HFFc6 (cell line): ENCODE results near the gene ADAD2. TPM values are rescaled to one million over a fixed set of nuclear protein-coding genes. Genes with fewer than 3 reads are reported as not detected.

Experiments used
- DNase-seq: peaks from one replicate; pipeline ENCODE4 v3.0.0-alpha.2; 2018
- H3K27ac Mint-ChIP-seq: 2 replicates; pipeline ENCODE4 v1.8.0; 2020; ENCODE audit warnings: mild to moderate bottlenecking, mixed read lengths
- H3K27me3 Mint-ChIP-seq: 2 replicates; pipeline ENCODE4 v1.8.0; 2021; ENCODE audit warnings: mild to moderate bottlenecking, moderate library complexity, mixed read lengths; ENCODE audit not compliant: insufficient read depth
- H3K36me3 Mint-ChIP-seq: 2 replicates; pipeline ENCODE4 v1.8.0; 2021; ENCODE audit warnings: low read depth, mixed read lengths
- H3K4me1 Mint-ChIP-seq: 2 replicates; pipeline ENCODE4 v1.8.0; 2020; ENCODE audit warnings: low read depth, mixed read lengths
- H3K4me3 Mint-ChIP-seq: 2 replicates; pipeline ENCODE4 v1.8.0; 2020; ENCODE audit warnings: mild to moderate bottlenecking, moderate library complexity, mixed read lengths
- H3K9me3 Mint-ChIP-seq: 2 replicates; pipeline ENCODE4 v1.8.0; 2020; ENCODE audit warnings: mild to moderate bottlenecking, mixed read lengths
- CTCF ChIP-seq: fragments of 200-600 bp; sonication (generic); IDR thresholded peaks from 2 replicates; pipeline ENCODE4 v1.5.0; 2021; ENCODE audit warnings: antibody characterized with exemption, mild to moderate bottlenecking
- total RNA-seq, 6 experiments: library from RNA; stranded (reverse); fragmentation: NEBNext Ultra II Directional; extraction: Animal tissue kit (Norgen Biotek cat#: 25700); gene quantifications; 2 replicates in 1 of 6; 3 replicates in 5 of 6; pipeline ENCODE4 v1.2.3, GENCODE V29; 2021

The ADAD2 gene
- total RNA-seq, 6 experiments from 2014 or later, result not detected

- no peak for TF ChIP-seq CTCF
- Mint-ChIP-seq H3K4me3 (no peak overlapping the region), H3K9me3 (no peaks in the 10 kb centered on the region), H3K36me3 (peaks cover 15% of the 10 kb centered on the region; the same call in 1 of the 2 replicates), H3K27me3 (no peaks in the 10 kb centered on the region), H3K4me1 (peaks cover 34% of the 10 kb centered on the region), H3K27ac (no peak overlapping the region)
- DNase-seq, result no peak
Measured at GRCh38 chr16:84181144-84181915, 9.6 kb upstream of the ADAD2 start.

DNA sequence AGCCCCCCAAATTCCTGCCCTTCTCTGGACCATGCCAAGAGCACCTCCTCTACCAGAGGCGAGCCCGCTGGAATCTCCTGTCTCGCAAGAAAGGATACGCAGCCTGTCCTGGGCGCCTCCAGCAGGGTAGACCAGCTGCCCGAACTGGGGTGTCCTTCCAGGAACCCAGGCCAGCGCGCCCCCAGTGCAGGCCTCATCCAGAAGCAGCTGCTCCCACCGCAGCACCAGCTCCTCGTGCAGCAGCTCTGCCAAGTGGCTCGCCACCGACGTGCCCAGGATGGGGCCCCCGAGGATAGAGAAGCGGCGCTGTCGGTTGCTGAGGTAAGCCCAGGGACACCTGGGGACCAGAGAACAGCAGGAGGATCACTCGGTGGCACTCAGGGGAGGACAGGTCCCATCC lies 8.9 kb upstream of the ADAD2 start:
- H3K9me3 Mint-ChIP-seq, result no peaks in the 10 kb centered on the region
- no peak overlapping the region for H3K27ac Mint-ChIP-seq
- TF ChIP-seq CTCF, result no peak
- H3K27me3 Mint-ChIP-seq, result no peaks in the 10 kb centered on the region
- H3K4me3 Mint-ChIP-seq, result no peak overlapping the region
- no peak for DNase-seq
- H3K4me1 Mint-ChIP-seq, result peaks cover 26% of the 10 kb centered on the region
- peaks cover 15% of the 10 kb centered on the region; the same call in 1 of the 2 replicates for H3K36me3 Mint-ChIP-seq

DNA sequence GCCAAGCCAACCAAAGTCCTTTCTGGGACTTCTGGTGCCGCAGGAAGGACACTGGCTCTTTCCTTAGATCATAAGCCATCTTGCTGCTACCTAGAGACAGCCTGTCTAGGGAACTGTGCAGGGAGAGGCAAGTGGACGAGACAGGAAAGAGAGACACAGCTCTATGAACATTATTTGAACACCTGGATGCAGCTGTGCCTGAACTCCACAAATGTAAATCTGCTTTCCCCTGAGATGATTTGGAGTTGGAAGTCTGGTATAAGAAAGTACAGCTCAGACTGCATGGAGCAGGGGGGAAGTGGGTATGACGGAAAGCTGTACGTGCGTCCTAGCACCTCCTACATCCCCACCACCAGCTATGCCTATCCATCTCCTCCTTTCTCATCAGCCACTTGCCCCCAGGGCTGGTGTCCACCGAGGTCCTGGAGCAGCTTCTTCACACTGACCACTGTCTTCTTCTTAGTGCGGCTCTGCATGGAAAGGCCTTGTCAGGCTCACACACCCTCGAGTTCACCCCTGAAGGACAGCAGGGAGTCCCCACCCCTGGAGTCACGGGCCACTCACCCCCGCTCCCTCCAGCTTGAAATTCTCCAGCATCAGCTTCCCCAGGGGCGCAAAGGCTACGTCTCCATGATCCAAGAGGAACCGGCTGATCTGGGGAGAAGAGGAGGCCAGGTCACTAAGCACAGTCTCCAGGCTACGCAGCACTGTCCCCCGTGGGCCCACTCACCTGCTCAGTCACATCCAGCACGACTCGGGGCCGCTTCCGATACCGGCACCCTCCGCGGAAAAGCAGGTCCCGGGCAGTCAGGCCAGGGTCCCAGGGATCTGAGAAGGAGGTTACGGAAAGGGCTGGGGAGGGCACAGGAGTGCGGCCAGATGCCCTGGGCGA lies 8.0 kb upstream of the ADAD2 start:
- peaks cover 15% of the 10 kb centered on the region; the same call in 1 of the 2 replicates for H3K36me3 Mint-ChIP-seq
- no peaks in the 10 kb centered on the region for H3K27me3 Mint-ChIP-seq
- peaks cover 18% of the 10 kb centered on the region for H3K4me1 Mint-ChIP-seq
- H3K9me3 Mint-ChIP-seq, result no peaks in the 10 kb centered on the region
- H3K27ac Mint-ChIP-seq, result no peak overlapping the region
- H3K4me3 Mint-ChIP-seq, result no peak overlapping the region
- DNase-seq, result no peak
- no peak for TF ChIP-seq CTCF

GRCh38 chr16:84183572-84183875 lies 7.4 kb upstream of the ADAD2 start:
- H3K27me3 Mint-ChIP-seq, result no peaks in the 10 kb centered on the region
- TF ChIP-seq CTCF, result no peak
- peaks cover 12% of the 10 kb centered on the region for H3K4me1 Mint-ChIP-seq
- no peaks in the 10 kb centered on the region for H3K9me3 Mint-ChIP-seq
- no peak overlapping the region for H3K27ac Mint-ChIP-seq
- peaks cover 15% of the 10 kb centered on the region; the same call in 1 of the 2 replicates for H3K36me3 Mint-ChIP-seq
- no peak overlapping the region for H3K4me3 Mint-ChIP-seq
- no peak for DNase-seq

- no peak for DNase-seq
- Mint-ChIP-seq H3K27me3 (no peaks in the 10 kb centered on the region), H3K27ac (no peak overlapping the region), H3K9me3 (no peaks in the 10 kb centered on the region), H3K4me1 (peaks cover 11% of the 10 kb centered on the region), H3K36me3 (peaks cover 15% of the 10 kb centered on the region; the same call in 1 of the 2 replicates), H3K4me3 (no peak overlapping the region)
- no peak; the same call in 1 of the 2 replicates for TF ChIP-seq CTCF
Measured at GRCh38 chr16:84183911-84184591, 6.9 kb upstream of the ADAD2 start.
